T-helper 17 cell (primary cell): ENCODE measurements around the gene WNT1. TPM values are rescaled to one million over a fixed set of nuclear protein-coding genes. Genes with fewer than 3 reads are reported as not detected.

Source experiments
- ATAC-seq: fragments of 150-1000 bp; cut with Tn5 transposase; 2 replicates; pipeline ENCODE4 v1.10.0; 2021; ENCODE audit warnings: mild to moderate bottlenecking, moderate library complexity
- DNase-seq, 3 donors: peaks; one replicate each; pipeline versions ENCODE4 v3.0.0 to v3.0.0-alpha.2; 2020 to 2021
- H3K9me3 ChIP-seq: one replicate; pipeline ENCODE4 v1.7.0; 2013; ENCODE audit warnings: low read length, mild to moderate bottlenecking; ENCODE audit not compliant: control insufficient read depth, poor library complexity, severe bottlenecking
- H3K27ac Mint-ChIP-seq: one replicate; pipeline ENCODE4 v1.8.0; 2022; ENCODE audit warnings: mild to moderate bottlenecking, moderate library complexity, mixed read lengths
- H3K27me3 Mint-ChIP-seq: one replicate; pipeline ENCODE4 v1.8.0; 2022; ENCODE audit warnings: mixed read lengths
- H3K36me3 Mint-ChIP-seq: one replicate; pipeline ENCODE4 v1.8.0; 2022; ENCODE audit warnings: low read depth, mixed read lengths
- H3K4me1 Mint-ChIP-seq: one replicate; pipeline ENCODE4 v1.8.0; 2022; ENCODE audit warnings: mild to moderate bottlenecking, mixed read lengths
- H3K4me3 Mint-ChIP-seq: one replicate; pipeline ENCODE4 v1.8.0; 2022; ENCODE audit warnings: mild to moderate bottlenecking, moderate library complexity, mixed read lengths
- total RNA-seq, 4 donors: library from RNA in 2 of 4; stranded (reverse) in 2 of 4; gene quantifications; one replicate each; pipeline ENCODE4 v1.2.3 and lab custom pipeline; 2022 to 2026

Gene WNT1
- total RNA-seq, 2 donors from 2014 or later, result 2.2 to 2.3 TPM

DNA sequence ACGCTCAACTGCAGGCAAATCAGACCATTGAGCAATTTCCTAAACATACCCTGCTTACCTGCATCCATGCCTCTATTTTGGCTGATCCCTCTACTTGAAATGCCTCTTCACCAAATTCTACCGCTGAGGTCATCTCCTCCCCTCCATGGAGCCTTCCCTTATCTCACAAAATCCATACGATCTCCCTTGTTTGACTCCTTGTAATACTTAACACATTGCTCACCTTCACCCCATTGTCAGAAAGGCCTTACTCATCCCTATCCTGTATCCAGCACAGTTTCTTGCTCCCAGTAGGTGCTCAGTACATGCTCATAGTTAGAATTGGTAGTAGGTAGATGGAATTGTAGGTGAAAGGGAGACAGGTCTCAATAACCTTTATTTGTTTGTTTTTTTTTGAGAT, 15.7 kb downstream of the WNT1 start:
- Mint-ChIP-seq H3K36me3 (peaks cover 10% of the 10 kb centered on the region), H3K27ac (no peak overlapping the region), H3K27me3 (peaks cover 56% of the 10 kb centered on the region), H3K4me1 (peaks cover 32% of the 10 kb centered on the region), H3K4me3 (no peak overlapping the region)
- no peaks in the 10 kb centered on the region for H3K9me3 ChIP-seq
- DNase-seq, result no peak
- no peak for ATAC-seq

DNA sequence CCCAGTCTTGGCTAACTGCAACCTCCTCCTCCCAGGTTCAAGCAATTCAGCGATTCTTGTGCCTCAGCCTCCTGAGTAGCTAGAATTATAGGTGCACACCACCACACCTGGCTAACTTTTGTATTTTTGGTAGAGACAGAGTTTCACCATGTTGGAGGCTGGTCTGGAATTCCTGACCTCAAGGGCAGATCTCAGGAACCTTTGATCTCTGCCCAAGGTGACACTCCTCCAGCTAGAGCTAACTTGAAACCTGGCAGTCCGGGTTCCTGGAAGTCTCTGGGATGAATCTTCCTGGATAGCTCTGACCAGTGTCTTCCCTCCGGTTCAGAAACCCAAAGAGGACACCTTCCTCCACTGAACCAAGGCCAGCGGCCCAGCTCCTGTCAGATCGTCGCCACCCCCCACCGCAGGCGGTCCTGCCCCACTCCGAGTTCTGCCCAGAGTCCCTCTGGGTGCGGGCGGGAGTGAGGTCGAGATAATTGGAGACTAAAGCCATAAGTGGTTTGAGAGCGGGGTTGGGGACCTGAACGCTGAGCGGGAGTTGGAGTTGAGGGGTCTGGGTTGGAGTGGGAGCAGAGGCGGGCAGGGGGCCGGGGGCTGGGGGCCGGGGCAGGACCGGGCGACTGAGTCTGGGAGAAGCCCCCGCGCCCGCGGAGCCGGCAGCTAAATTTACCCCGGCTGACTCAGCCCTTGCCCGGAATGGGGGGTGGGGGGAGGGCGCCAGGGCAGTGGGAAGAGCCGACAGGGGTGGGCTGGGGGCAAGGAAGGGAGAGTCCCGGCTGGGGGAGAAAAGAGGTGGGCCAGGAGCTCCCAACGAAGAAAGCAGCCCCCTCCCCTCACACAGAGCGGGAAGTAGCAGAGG, 16.3 kb downstream of the WNT1 start:
- no peak for DNase-seq
- peaks cover 52% of the 10 kb centered on the region for H3K27me3 Mint-ChIP-seq
- peaks cover 7% of the 10 kb centered on the region for H3K36me3 Mint-ChIP-seq
- peaks cover 32% of the 10 kb centered on the region for H3K4me1 Mint-ChIP-seq
- no peak for ATAC-seq
- H3K9me3 ChIP-seq, result no peaks in the 10 kb centered on the region
- no peak overlapping the region for H3K4me3 Mint-ChIP-seq
- no peak overlapping the region for H3K27ac Mint-ChIP-seq

DNA sequence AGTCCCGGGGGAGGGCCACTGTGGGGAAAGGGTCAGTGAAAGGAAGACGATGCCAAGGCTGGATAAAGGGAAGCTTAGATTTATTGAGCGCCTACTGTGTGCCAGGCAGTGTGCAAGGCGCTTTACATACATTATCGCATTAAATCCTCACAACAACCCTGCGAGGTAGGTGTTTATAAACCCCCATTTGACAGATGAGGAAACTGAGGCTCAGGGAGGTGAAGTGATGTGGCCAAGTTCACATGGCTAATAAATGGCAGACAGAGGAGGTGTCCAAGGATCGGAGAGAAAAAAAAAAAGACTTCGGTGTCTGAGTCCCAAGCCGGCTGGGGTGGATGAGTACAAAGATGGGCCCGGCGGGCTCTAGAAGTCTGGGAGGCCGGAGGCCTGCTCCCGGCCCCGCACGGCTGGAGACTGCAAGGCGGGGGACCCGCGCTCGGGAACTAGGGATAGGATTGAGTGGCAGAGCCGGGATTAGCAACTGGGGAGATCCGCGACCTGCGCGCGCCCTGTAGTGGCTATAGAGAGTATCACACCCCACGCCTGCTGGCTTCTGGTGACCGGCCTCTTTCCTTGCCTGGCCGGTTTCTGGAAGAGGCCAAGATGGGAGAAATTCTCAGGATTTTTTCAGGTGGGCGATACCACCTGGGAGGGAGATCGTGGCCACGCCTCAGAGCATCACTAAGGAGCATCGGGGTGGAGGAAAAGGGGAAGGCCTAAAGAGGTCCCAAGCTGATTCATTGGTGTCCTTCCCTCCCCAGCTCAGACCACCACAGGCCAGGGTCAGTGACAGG, 17.2 kb downstream of the WNT1 start:
- no peaks in the 10 kb centered on the region for H3K9me3 ChIP-seq
- H3K36me3 Mint-ChIP-seq, result peaks cover 7% of the 10 kb centered on the region
- ATAC-seq (peak; percentile 35), DNase-seq (no peak)
- peaks cover 36% of the 10 kb centered on the region for H3K4me1 Mint-ChIP-seq
- H3K27ac Mint-ChIP-seq, result peak overlapping the region; percentile 78
- peak overlapping the region; percentile 56 for H3K4me3 Mint-ChIP-seq
- H3K27me3 Mint-ChIP-seq, result peaks cover 52% of the 10 kb centered on the region

DNA sequence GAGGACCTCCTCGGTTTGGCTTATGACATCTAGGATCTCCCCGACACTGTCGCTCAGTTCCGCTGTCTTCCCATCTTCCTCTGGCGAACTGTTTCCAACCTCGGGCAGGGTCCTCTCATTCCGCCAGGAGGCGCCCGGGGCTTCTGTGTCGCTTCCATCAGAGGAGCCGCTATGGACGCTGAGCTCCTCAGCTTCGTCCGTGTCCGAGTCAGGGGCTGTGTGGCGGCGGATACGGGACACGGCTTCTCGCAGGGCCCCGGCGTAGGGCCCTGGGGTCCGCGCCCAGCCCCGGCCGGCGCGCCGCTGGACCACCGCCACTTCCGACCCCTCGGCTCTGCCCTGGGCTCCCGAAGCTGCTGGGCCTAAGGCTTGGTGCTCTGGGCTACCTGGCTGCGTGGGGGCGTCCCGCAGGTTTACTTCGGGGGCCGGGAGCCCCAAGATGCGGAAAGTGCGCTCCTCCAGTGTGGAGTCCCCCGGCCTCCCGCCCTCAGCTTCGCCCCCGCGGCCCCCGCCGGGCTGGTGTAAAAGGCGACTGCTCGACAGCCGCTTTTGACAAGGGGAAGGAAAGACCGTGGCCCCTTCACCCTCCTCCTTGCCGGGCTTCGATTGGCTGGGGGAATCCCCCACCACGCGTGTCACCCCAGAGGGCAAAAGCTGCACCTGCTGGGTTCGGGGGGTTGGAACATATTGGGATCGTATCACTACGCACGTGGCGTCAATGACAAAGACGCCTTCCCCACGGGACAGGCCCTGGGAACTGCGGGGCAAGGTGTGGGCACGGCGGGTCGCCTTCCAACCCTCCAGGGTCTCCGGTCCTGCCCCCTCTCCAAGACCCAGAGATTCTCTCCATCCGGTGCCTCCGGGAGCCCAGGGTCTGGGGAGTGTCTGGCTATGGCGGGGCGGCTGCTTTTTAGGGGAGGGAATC, 18.9 kb downstream of the WNT1 start:
- peak overlapping the region; percentile 78 for H3K27ac Mint-ChIP-seq

DNA sequence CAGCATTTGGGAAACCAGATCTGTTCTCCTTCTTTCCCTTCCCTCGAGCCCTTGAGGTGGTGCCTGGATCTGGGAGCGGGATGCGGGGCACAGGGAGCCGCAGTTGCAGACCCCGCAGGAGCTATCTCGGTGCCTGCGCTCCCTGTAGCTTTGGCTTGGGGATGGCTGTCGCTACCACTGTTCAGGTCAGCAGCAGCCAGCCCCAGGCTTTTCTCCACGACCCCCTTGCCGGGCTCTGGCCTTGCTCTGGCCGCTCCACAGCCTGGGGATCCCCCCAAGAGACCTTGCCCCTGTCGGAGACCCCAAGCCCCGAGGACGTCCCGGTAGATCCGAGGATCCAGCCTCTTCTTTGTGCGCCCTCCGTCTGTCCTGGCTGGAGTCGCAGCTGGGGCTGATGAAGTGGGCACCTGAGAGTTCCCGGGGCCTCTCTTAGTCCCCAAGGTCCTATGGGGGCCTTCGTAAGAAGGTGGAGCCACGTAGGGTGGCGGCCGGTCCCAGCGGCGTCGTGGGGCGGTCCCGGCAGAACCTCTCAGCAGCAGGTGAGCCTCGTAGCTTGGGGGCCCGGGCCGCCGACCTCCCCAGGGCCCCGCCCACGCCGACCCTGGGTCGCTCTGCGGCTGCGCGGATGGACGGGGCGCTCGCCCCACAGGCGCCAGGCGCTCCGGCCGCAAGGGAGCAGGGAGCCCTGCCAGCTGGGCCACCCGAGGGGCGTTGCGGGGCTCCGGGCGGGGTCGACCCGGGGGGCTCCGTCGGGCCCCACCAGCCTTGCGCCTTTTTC, 19.8 kb downstream of the WNT1 start:
- peaks cover 52% of the 10 kb centered on the region for H3K27me3 Mint-ChIP-seq
- peak overlapping the region; percentile 85 for H3K4me3 Mint-ChIP-seq
- H3K4me1 Mint-ChIP-seq, result peaks cover 41% of the 10 kb centered on the region
- peak; percentile 16 for ATAC-seq
- H3K9me3 ChIP-seq, result no peaks in the 10 kb centered on the region
- peaks cover 14% of the 10 kb centered on the region for H3K36me3 Mint-ChIP-seq
- H3K27ac Mint-ChIP-seq, result peak overlapping the region; percentile 43
- peak in 1 of 3 donors; percentile 24 for DNase-seq

More for the DNA sequence above, 18.9 kb downstream of the WNT1 start:
- ATAC-seq, result peak; percentile 76
- no peaks in the 10 kb centered on the region for H3K9me3 ChIP-seq
- Mint-ChIP-seq H3K27me3 (peaks cover 52% of the 10 kb centered on the region), H3K4me3 (peak overlapping the region; percentile 85), H3K36me3 (peaks cover 9% of the 10 kb centered on the region), H3K4me1 (peaks cover 37% of the 10 kb centered on the region)
- peak; percentile 51 to 55 (median 55) for DNase-seq

DNA sequence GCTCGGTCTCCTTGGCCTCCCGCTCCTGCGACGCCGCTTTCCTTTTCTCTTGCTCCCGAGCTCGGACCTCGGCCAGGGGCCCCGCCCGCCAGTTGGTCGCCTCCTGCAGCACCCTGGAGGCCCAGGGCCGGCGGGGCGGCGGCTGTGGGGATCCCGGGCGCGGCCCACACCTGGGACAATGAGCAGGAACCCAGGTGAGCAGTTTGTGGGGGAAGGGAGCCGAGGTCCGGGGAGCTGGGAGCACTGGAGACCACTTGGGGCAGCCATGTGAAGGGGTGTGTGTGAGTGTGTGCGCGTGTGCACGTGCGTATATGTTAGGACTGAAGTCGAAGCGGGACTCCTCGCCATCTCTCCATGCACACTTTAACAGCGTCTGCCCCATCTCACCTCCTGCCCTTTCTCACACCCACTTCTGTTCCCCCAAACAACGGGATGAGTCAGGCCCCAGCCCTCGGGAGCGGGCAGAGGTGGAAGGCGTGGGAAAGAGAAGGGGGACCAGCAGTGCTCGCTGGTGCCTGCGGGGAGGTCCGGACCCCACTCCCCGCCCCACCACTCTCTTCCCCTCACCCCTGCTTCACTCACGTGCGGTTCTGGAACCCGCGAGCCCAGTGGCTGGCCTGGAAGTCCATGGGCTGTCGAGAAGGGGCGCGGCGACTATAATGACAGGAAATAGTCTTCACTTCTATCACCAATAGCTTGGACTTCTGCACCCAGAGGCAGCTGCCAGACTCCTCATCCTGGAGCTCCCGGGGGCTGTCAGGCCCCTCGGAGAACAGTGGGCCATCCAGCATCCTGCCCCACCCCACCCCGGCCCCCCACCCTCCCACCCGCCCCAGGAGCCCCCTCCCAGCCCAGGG, 20.6 kb downstream of the WNT1 start:
- peaks cover 39% of the 10 kb centered on the region for H3K4me1 Mint-ChIP-seq
- no peak for DNase-seq
- peak; percentile 25 for ATAC-seq
- no peak overlapping the region for H3K27ac Mint-ChIP-seq
- peaks cover 48% of the 10 kb centered on the region for H3K27me3 Mint-ChIP-seq
- peak overlapping the region; percentile 80 for H3K4me3 Mint-ChIP-seq
- H3K36me3 Mint-ChIP-seq, result peaks cover 11% of the 10 kb centered on the region
- H3K9me3 ChIP-seq, result no peaks in the 10 kb centered on the region

DNA sequence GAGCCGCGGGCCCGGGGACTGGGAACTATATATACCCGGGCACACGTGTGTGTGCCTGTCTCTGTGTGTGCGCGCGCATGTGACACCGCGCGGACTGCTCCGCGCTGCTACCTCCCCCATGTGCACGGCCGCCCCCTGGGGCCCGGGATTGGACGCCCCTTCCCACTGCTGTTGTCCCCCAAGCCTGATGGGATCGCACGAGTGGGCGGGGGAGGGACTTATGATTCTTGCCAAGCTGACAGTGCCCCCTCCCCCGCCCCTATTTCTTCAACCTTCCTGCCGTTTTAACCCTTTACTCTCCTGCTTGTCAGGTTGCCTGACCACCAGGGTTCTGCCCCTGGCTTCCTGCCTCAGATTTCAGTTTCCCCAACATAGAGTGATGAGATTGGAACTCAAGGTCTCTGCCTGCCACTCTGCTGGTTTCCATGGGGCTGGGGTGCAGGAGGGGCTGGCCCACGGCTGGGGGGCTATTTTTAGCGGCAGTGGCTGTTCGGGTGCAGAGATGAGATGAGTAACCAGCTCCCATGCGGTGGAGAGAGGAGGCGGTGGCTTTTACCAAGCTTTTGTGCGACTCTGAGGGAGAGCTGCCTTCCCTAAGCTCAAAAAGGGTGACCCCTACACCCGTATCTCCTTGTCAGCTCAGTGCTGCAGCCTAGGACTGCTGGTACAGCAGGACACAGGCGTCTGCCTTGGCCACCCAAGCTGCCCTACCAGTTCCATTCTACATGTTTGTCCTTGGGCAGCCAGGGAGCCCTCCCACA, 21.4 kb downstream of the WNT1 start, which contains the start of gene DDN:
Gene DDN, minus strand, starts transcription at position 5 of the 761 bp plus-strand sequence. CDS start 88 bp downstream, outside the sequence.
- H3K27ac Mint-ChIP-seq, result no peak within 1 kb of the TSS

DNA sequence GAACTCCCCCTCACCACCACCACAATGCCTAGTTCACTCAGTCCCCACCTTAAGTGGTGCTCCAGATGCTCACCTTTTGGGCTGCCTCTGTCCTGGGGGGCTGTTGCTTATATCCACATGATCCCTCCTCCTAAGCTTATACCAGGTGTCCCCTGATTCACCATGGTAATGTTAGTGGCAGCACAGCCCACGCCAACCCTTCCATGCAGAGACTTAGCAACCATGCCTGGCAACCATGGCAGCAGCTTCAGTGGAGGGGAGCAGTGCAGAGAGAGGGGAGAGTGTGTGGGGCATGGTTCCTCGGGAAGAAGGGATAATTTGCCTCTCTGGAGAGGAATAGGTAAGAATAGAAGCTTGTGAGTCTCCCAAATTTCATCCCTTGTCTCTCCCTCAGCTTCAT, 22.2 kb downstream of the WNT1 start:
- ATAC-seq, result no peak
- Mint-ChIP-seq H3K36me3 (peaks cover 16% of the 10 kb centered on the region), H3K27ac (no peak overlapping the region), H3K4me1 (peaks cover 36% of the 10 kb centered on the region), H3K4me3 (no peak overlapping the region), H3K27me3 (peaks cover 34% of the 10 kb centered on the region)
- no peak for DNase-seq
- no peaks in the 10 kb centered on the region for H3K9me3 ChIP-seq

More for the DNA sequence above, 21.4 kb downstream of the WNT1 start, which contains the start of gene DDN:
- Mint-ChIP-seq H3K36me3 (peaks cover 13% of the 10 kb centered on the region), H3K4me1 (peaks cover 39% of the 10 kb centered on the region), H3K27me3 (peaks cover 40% of the 10 kb centered on the region), H3K4me3 (peak within 1 kb of the TSS; percentile 80)
- ATAC-seq, result peak; percentile 58
- peak in 1 of 3 donors; percentile 38 for DNase-seq
- no peaks in the 10 kb centered on the region for H3K9me3 ChIP-seq

DNA sequence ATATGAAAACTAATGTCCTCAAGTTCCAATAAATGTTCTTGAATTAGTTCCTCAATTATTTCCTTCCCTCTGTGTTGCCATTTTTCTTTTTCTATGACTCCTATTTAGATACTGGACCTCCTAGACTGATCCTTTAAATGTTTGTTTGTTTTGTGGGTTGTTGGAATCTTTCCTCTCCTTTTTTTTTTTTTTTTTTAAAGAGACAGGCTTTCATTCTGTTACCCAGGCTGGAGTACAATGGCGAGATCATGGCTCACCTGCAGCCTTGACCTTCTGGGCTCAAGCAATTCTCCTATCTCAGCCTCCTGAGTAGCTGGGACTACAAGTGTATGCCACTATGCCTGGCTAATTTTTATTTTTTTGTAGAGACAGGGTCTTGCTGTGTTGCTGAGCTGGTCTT, 30.8 kb downstream of the WNT1 start:
- ATAC-seq (no peak), DNase-seq (no peak)
- Mint-ChIP-seq H3K36me3 (peaks cover 11% of the 10 kb centered on the region), H3K27ac (peak overlapping the region; percentile 6), H3K4me3 (no peak overlapping the region), H3K4me1 (peaks cover 2% of the 10 kb centered on the region), H3K27me3 (no peaks in the 10 kb centered on the region)
- no peaks in the 10 kb centered on the region for H3K9me3 ChIP-seq

DNA sequence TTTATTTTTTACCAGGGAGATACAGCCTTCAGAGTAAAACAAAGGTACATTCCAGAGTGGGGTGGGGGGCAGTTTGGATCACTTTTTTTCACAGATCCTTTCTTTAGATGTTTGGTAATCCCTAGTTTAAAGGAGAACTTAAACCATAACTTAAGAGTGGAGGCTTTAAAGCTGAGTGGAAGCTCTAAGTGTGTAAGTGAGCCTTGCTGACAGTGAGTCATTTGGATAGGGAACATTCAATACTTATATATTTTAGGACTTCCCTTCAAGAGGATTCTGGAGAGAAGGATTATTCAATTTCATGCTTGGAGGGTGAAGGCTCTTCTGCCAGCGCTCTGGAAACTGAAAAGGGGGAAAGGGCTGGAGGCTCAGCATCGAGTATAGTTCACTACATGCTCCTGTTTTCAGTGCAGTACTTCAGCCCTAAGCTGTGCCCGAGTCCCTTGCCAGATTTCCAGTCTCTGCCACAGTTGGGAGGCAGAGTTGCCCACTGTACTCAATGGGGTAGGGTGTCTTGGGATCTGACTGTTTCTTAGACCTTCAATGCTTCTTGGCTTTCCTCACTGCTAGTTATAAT, 32.1 kb downstream of the WNT1 start:
- DNase-seq, result no peak
- Mint-ChIP-seq H3K4me1 (peaks cover 5% of the 10 kb centered on the region), H3K36me3 (peaks cover 4% of the 10 kb centered on the region), H3K4me3 (no peak overlapping the region), H3K27ac (no peak overlapping the region), H3K27me3 (no peaks in the 10 kb centered on the region)
- H3K9me3 ChIP-seq, result no peaks in the 10 kb centered on the region
- no peak for ATAC-seq
